ENCODE results near the gene TIMM17B.

DNA sequence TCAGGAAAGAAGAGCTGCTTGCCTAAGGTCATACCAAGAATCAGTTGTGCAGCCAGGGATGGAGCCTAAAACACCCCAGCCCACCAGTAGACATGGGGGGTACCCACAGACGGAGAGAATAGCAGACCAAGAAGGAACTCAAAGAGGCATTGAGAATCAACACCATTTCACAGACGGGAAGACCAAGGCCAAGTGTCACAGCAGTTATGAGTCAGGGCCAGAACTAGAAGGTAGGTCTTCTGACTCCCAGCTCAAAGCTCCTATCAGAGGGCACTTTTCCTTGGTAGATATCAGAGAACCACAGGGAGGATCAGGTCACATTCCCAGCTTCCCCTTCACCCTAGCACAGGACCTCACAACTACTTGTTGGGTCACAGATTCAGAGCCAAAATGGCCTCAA, 45.3 kb upstream of the TIMM17B start:
- TF ChIP-seq, protein P1, sequence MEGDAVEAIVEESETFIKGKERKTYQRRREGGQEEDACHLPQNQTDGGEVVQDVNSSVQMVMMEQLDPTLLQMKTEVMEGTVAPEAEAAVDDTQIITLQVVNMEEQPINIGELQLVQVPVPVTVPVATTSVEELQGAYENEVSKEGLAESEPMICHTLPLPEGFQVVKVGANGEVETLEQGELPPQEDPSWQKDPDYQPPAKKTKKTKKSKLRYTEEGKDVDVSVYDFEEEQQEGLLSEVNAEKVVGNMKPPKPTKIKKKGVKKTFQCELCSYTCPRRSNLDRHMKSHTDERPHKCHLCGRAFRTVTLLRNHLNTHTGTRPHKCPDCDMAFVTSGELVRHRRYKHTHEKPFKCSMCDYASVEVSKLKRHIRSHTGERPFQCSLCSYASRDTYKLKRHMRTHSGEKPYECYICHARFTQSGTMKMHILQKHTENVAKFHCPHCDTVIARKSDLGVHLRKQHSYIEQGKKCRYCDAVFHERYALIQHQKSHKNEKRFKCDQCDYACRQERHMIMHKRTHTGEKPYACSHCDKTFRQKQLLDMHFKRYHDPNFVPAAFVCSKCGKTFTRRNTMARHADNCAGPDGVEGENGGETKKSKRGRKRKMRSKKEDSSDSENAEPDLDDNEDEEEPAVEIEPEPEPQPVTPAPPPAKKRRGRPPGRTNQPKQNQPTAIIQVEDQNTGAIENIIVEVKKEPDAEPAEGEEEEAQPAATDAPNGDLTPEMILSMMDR (IDR thresholded peaks at IDR 0.05), result no peak
- TF ChIP-seq POLR2A (IDR thresholded peaks at IDR 0.05) (no peak), POLR2AphosphoS5 (IDR thresholded peaks at IDR 0.05) (no peak)
